ENCODE results near the gene ACADSB.

The ACADSB gene

DNA sequence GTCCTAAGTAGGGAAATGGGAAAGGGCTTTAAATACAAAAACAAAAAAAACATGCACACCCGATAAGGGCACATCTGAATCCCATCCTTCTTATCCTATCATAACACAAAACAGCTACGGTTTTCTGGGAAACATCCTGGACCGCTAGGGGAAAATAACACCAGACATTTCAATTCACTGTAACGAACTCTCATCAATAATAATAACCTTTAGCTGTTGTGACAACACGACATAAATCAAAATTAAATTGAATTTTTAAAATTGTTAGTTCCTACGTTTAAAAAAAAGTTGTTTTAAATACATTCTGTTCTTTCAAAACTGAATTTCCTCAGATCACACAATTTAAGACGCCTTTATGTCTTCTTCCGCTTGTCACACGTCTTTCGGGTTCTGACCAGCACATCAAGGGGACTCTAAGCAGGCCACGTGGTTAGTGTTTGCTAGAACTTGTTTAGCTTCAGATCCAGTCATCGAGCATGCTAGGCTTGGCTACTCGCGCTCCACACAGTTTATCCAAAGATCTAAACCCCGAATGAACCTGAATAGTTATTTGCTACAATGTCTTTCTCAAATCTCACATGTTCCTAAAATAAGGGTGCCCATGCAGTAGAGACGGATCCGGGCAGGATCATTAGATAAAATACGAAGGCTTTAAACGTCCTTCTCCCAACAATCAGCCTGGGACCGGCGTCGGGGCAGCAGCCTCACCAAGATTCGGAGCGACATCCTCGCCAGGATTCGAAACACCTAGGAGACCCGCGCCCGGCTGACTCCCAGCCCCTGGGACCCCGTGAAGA is 1.1 kb upstream of the ACADSB start:
- DNase-seq = peak; percentile 1

- DNase-seq = no peak
Observed at GRCh38 chr10:123009105-123009820, 457 bp downstream of the ACADSB start.

- DNase-seq = no peak
Observed at GRCh38 chr10:123011987-123012386, 3.2 kb downstream of the ACADSB start.

GRCh38 chr10:123013456-123014419 is 4.9 kb downstream of the ACADSB start:
- DNase-seq = no peak

DNA sequence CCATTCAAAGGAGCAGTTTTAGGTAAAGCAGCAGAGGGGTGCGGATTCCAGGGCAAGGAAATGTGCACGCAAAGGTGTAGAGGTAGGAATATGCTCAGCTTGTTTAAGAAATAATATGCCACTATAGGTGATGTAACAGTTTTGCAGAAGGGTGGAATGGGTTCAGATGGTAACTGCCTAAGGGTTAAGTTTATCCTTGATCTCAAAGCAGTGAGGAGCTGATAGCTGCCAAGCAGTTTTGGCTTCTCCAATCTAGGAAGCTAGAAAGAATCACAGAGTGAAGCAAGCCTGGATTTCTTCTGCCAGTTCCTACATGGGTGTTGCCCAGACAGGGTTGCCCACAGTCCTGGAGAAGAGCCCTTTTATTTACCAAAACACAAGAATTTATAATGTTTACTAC is 6.0 kb downstream of the ACADSB start:
- no peak for DNase-seq

GRCh38 chr10:123016228-123016627 is 7.4 kb downstream of the ACADSB start:
- no peak for DNase-seq

DNA sequence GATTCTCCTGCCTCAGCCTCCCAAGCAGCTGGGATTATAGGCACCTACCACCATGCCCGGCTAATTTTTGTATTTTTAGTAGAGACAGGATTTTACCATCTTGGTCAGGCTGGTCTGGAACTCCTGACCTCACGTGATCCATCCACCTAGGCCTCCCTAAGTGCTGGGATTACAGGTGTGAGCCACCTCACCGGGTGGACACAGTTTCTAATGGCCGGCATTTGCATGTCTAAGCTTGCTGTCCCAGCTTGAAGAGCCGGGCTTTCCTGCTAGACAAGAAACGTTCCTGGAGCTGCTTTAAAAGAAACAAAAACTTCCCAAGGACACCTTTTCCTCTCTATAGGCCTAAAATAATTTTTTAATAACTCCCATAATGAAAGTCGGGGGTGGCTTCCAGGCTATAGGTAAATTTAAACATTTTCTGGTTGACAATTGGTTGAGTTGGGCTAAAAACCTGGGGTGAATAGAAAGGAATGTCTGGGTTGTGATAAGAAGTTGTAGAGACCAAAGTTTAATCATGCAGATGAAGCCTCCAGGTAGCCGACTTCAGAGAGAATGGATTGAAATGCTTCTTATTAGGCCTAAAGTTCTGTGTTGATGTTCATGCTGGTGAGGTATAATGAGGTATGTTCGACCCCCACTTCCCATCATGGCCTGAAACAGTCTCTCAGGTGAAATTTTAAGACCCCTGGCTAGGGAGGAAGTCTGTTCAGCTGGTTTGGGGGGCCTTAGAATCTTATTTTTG is 8.8 kb downstream of the ACADSB start:
- no peak for DNase-seq

DNA sequence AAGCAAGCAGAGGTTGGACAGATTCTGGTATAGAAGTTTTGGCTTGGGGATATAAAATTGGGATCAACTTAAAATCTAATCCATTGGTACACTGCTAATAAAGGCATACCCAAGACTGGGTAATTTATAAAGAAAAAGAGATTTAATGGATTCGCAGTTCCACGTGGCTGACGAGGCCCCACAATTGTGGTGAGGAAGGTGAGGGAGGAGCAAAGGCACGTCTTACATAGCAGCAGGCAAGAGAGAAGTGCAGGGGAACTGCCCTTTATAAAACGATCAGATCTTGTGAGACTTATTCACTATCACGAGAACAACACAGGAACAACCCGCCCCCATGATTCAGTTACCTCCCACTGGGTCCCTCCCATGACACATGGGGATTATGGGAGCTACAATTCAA is 9.7 kb downstream of the ACADSB start:
- no peak for DNase-seq

DNA sequence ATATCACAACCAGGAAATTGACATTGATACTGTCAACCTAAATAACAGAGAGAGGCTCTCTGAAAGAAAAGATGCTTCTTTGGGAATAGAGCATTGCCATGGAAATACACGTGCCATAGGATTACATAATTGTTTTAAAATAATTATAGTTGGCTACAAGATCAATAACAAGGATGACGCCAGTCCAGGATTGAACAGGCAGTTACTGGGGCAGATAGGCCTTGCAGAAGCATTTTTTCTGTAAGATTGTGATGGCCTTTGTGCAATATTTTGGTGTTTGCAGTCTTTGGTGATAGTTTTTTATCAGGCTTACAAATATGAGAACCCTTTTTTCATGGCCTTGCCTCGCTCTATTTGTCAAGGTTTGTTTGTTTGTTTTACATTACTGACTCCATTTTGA is 10.5 kb downstream of the ACADSB start:
- DNase-seq = no peak

GRCh38 chr10:123019941-123020703 is 11.3 kb downstream of the ACADSB start:
- DNase-seq = no peak

DNA sequence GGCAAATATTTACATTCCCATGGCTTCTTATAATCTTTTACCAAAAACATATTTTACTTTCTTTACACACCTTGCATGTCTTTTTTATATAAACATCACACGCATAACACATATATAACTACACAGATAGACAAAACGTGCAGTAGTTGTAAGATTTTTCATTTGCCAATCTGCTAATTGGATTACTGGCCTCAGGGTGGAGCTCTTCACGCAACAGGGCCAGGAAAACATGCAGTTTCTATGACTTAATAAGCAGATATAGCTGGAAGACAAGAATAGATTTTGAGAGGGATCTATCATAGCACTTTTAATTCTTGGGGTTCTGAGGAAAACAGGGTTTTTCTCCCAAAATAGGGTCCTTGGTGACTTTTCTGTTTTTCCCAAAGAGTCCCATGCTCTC is 12.7 kb downstream of the ACADSB start:
- no peak for DNase-seq

GRCh38 chr10:123024540-123024939 is 15.7 kb downstream of the ACADSB start:
- no peak for DNase-seq

GRCh38 chr10:123026302-123026701 is 17.5 kb downstream of the ACADSB start:
- DNase-seq = no peak

GRCh38 chr10:123027861-123028260 is 19.1 kb downstream of the ACADSB start:
- no peak for DNase-seq

GRCh38 chr10:123031124-123031523 is 22.3 kb downstream of the ACADSB start:
- DNase-seq = no peak

DNA sequence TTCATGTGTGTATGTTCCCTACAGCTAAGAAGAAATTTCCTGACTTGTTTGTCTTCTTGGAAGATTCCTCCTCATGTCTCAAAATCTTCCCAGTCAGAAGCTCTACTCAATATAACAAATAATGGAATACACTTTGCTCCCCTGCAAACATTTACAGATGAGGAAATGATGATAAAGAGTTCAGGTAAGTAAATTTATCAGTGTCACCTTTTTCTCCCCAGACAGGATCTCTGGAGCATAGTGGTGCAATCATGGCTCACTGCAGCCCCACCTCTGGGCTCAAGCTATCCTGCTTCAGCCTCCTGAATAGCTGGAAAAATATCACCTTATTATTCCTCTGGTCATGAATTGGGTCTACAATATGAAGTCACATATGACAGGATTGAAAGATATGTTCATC is 25.5 kb downstream of the ACADSB start:
- DNase-seq = no peak

- no peak for DNase-seq
Observed at GRCh38 chr10:123035467-123036086, 26.8 kb downstream of the ACADSB start.

GRCh38 chr10:123038782-123039631 is 30.2 kb downstream of the ACADSB start:
- no peak for DNase-seq

DNA sequence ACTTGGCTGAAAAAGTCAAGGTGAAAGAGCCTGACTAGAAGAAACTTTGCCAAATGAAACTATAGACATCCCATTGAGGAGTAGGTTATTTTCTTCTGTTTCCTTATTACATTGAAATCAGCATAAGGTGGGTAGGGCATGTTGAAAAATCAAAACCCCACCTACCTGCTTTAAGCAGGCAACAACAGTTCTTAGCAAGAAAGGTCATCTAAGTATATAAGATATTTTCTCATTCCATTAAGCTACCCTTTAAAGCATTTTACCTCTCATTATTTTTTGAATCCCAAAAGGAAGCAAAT is 30.8 kb downstream of the ACADSB start:
- DNase-seq = no peak

- DNase-seq = no peak
Observed at GRCh38 chr10:123042708-123043408, 34.1 kb downstream of the ACADSB start.

All from NCI-H524 treated with DMSO at 0.1 percent for 48 hours (cell line).